Measurements from ENCODE around the gene KIF26A.

The KIF26A gene

DNA sequence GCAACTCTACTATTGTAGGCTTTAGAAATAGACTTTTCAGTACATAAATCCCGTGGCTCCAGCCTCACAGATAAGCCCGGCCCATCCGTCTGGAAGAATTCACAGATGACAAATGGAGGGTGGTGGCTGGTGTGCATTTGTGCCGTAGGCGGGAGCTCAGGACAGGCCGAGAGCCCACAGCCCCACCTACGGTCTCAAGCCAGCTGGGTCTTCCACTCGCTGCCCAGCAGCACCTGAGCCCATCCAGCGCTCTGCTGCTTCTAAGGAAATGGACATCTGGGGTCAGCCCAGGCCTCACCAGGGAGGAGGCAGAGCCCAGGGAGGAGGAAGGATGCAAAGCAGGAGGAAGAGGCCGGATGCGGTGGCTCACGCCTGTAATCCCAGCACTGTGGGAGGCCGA is 72.8 kb downstream of the KIF26A start:
- DNase-seq = no peak

DNA sequence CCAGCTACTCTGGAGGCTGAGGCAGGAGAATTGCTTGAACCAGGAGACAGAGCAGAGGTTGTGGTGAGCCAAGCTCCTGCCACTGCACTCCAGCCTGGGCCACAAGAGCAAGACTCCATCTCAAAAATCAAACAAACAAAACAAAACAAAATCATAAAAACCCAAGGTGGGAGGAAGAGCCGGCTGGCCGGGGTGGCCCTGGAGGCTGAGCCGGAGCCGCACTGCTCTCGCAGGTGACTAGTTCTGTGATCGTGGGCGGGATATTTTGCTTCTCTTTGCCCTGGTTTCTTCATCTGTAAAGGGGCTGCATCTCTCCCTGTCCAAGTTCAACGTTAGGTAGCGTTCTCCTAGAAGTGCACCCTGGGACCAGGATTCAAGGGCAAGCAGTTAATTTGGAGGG is 73.4 kb downstream of the KIF26A start:
- no peak for DNase-seq

DNA sequence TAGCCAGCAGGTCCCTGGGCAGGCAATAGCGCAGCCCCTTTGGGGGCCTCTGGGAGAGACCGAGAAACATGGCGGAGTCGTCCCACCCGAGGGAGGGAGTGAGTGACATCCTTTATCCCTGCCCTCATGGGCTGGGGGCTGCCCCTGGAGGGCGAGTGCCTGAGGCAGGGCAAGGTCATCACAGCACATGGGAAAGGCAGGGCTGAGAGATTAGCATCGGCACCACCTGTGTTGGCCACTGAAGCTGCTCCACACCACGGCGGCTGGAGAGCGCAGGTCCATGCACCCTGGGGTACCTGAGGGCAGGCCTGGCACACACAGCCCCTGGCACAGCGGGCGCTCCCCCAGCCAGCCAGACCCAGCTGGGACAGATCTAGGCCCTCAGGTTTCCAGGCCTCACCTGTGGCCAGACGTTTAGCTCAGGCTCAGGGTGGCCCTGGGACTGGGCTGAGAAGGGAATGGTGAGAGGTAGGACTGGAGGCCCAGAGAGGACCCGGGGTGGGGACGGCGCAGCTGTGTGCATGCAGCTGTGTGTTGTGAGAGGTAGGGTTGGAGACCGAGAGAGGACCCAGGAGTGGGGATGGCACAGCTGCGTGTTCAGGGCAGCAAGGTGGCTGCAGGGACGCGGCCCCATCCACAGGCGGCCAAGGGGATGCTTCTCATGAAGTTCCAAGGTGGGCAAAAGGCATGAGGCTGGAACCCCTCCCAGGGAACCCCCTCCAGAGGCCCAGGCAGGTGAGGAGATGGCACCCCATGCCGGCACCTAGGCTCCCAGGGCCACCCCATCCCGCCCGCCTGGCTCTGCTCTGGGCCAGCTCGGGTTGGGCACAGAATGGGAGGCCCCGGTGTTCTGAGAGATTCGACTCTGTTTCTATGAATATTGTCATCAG is 74.1 kb downstream of the KIF26A start:
- DNase-seq = no peak

DNA sequence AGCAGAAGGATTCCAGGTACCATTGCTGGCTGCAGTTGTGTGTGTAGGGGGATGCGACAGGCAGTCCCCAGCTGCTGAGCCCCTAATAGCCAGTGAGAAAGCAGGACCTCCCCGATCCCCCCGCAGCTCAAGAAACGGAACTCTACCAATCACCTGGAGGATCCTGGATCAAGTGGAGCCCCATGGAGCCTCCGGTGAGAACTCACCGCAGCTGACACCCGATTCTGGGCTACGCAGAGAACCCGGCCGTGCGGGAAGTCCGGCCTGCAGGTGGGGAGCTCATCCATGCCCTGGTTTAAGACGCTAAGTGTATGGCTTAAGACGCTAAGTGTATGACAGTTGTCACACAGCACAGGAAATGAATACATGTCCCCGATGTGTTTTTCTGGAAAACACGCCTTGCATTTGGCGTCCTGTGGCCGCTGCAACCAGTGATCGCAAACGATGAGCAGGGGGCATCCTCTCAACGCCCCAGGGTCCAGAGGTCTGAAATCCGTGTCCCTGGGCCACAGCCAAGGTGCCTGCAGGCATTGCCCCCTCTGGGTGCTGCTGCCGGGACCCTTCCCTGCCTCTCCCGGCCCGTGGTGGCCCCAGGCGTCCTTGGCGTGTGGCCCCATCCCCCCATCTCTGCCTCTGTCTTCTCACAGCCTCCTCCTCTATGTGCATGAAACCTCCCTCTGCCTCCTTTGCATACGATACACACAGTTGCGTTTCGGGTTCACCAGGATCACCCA is 75.1 kb downstream of the KIF26A start:
- no peak for DNase-seq

DNA sequence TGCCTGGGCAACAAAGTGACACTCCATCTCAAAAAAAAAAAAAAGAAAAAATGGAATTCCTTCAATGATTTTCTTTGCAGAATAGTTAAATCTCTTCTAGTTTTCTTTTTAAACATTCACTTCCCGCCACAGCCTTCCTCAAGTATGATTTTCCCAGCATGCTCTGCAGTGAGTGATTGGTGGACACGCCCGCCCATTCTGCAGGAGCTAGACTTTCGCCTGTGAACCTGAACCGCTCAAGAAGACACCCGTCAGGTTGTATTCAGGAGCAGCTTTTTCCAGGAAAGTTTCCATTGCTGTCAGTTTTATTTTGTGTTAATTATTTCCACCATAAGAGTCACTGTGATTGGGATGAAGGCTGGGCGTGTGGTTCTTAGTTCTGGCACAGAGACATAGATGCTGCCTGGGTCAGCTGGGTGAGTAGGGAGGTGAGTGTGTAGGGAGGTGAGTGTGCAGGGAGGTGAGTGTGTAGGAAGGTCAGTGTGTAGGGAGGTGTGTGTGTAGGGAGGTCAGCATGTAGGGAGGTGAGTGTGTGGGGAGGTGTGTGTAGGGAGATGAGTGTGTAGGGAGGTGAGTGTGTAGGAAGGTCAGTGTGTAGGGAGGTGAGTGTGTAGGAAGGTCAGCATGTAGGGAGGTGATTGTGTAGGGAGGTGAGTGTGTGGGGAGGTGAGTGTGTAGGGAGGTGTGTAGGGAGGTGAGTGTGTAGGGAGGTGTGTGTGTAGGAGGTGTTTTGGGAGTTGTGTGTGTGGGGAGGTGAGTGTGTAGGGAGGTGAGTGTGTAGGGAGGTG is 76.2 kb downstream of the KIF26A start:
- no peak for DNase-seq

DNA sequence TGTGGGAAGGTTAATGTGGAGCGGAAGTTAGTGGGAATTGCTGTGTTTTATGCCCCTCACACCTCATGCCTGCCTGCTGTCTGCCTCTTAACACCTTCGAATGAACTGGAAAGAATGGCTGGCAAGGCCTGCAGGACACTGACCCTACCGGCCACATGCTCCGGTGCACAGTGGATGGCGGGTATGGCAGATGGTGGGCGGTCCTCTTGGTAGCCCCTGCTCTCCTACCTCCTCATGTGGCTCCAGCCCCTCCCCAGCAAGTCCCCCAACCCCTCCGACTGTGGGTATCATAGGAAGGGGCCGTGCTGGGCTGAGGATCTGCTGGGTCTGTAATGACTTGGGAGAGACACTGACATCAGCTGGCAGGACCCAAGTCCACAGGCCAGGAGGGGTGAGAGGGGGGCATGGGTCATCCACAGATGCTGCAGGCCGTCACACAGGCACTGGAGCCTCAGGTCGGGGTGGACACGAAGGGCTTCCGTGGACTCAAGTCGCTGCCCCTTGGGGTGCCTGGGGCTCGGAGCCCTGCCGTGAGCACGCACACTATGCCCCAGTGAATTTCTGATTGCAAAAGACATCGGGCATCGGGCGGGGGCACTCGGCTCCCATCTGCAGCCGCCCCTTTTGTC is 77.4 kb downstream of the KIF26A start:
- no peak for DNase-seq

DNA sequence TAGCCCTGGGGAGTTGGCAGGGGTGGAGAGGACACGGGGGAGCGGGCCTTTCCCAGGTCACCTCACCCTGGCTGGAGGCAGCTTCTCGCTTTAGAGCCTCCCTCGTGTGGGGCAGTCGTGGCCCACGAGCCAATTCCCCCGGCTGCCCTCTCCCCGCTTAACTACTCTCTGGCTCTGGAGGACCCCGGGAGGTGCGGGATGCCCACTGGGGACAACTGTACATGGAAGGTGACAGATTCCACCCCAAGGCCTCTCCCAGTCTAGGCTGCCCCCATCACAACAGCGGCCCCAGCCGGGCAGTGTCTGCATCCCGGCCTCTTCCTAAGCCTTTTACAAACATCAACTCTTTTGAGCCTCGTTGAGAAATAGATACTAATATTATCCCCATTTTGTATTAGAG is 78.1 kb downstream of the KIF26A start:
- DNase-seq = no peak

DNA sequence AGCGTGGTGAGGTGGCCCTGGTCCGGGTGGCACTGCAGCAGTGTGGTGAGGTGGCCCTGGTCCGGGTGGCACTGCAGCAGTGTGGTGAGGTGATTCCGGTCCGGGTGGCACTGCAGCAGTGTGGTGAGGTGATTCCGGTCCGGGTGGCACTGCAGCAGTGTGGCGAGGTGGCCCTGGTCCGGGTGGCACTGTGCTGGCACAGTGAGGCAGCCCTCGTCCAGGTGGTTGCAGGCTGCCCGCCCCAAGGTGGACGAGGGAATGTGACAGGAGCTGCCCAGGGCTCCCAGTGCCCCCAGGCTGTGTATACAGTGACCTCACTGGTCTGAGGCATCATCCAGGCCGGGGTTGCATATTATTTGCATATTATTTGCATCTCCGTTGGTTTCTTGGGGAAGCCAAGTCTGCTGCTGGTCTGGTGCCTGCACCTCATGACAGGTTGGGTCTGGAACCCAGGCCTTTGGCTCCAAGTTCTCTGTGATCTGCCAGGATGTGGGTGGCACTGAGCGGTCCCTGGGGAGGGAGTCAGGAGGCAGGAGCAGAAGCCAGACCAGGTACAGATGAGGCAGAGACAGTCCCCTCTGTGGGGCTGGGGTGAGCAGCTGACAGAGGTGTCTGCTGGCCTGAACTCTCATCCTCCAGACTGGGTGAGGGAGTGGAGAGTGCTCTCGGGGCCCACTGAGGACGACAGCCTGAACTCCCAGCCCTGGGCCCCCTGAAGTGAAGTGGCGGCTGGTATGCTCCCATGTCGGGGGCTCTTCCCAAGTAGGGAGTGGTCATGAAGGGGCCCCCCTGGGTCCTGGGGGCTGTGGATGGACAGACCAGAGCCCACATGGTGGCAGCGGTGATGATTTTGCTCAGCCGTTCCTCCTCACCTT is 79.3 kb downstream of the KIF26A start:
- no peak for DNase-seq

DNA sequence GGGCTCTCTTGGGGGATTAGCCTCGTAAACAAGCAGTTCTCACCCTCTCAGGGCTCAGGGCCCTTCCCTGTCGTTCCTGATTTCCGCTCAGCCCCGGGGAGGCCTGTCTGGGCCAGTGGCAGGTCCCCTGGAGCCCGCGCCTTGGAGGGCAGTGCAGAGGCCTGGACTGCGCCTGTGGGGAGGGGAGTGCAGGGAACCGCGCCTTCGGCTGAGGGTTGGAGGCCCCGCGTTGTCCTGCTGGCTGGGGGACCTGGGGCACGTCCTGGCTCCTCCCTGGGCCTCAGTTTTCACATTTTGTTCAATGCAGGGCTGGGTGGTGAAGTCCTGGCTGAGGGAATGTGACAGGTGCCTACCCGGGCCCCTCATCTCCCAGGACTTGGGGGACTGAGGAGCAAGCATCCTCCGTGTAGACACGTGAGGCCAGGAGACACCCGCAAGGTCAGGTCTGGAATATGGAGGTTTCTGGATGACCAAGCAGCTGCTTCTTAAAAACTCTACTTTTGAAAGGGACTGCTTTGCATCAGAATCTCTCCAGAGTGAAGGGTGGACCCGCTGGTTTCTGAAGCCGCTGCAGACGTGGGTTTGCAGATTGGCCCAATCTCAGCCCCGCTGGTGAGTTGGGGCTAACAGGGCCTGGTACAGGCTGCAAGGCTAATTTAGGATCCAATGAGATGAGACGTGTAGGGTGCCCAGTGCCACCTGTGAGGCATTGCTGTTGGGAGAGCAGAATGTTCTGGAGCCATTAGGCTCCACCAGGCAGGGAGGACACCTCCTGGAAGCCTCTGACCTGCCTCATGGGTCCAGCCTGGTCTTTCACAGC is 80.2 kb downstream of the KIF26A start:
- DNase-seq = no peak

DNA sequence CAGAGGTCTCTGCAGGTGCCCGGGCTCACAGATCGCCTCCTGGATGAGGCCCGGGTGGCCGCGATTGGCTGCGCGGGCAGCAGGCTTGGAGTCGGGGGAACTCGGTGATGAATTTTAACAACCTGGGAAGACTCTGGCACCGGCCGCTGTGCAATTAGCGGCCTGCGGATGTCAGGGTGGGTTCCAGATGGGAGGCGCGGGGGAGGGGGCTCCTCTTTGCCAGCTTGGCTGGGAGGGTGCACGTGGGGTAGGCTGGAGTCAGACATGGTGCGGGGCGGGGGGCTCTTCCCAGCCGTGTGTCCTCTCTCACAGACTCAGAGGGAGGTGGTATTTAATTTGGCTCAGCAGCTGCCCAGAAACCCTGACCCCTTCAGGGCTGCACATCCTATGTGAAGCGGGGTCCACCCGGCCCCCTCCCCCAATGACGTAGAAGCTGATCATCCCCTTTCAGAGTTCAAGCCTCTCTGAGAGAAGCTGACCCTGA is 81.4 kb downstream of the KIF26A start:
- no peak for DNase-seq

DNA sequence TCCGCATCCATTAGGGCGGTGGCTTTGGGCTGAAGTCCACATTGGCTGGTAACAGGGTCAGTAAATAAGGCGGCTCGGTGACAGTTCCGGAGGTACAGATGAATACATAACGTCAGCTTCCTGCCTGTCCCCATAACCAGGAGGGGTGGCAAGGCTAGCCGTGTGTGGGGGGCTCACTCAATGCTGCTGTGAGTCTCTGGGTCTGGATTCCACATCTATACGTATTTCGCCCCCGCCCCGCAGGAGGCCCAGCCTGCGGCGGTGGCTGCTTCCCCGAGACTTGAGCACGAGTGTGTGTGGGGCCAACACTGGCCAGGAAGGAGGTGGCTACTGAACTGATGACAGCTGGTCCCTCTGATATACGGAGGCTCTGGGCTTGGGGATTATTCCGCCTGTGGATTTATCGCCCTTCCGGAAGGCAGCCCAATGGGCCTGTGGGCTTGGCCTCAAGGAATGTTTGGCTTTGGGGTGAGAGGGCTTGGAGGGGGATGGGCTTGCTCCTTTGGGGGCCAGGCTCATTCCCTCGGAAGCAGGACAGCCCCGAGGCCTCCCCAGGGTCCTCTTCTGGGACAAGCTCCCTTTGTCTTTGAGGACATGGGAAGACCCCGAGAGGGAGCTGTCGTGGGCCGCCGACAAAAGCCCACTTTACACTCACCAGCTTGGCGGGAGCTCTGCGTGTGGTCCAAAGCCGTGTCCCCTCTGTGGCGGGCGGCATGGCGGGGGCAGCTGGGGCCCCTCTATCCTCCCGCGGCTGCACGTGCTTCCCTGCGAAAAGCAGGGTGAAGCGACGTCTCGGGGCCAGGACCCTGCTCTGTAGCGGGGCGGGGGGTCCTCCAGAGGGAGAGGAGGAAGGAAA is 82.1 kb downstream of the KIF26A start:
- no peak for DNase-seq

DNA sequence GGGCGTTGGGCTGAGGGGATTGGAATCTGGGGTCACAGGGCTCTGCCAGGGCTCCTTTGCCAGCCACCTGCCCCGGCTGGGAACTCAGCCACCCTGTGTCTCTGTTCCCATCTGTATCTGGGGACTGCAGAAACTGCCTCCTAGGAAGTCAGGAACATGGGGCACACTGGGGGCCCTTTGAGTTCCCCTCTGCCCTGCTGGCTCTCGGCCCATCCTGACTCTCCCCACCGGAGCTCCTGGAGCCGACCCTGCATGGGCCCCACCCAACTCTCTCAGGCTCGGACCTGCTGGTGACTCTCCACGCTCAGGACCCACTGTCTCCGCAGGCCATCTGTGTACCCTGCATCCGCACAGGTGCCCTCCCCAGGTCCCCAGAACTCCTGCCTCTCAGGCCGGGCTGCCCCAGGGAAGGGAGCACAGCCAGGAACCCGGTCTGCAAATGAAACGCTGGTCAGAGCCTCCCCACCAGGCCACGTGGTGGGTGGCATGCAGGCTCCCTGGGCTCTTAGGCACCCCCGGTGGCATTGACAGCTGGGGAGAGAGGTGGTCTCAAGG is 82.8 kb downstream of the KIF26A start:
- DNase-seq = no peak

DNA sequence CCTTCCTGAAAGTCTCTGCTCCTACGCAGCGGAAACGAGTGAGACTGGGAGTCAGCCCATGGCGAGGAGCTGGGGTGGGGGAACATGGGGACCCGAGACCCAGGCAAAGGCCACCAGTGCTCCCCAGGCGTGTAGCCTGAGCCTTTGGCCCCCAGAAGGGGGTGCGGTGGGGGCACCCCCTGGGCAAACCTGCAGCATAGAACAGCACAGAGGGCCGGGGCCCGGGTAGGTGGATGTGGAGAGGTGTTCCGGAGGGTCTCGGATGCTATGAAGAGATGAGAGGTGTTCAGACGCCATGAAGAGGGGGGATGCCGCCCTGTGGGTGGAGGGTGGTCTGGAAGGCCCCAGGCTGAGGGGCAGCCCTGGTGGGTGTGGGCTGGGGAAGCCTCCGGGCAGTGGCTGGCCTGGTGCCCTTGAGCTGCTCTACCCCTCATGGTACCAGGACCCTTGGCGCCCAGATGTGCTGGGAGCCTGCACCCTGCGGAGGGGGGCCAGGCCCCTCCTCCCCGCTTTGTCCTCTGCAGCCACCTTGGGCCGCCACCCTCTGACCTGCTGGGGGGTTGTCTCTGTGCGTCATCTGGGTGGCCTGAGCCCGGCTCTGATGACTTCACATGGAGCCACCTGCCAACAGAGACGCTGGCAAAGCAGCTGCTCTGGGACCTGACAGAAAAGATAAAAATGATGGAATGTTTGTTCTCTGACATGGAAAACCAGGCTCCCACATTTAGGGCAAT is 83.4 kb downstream of the KIF26A start:
- DNase-seq = no peak

DNA sequence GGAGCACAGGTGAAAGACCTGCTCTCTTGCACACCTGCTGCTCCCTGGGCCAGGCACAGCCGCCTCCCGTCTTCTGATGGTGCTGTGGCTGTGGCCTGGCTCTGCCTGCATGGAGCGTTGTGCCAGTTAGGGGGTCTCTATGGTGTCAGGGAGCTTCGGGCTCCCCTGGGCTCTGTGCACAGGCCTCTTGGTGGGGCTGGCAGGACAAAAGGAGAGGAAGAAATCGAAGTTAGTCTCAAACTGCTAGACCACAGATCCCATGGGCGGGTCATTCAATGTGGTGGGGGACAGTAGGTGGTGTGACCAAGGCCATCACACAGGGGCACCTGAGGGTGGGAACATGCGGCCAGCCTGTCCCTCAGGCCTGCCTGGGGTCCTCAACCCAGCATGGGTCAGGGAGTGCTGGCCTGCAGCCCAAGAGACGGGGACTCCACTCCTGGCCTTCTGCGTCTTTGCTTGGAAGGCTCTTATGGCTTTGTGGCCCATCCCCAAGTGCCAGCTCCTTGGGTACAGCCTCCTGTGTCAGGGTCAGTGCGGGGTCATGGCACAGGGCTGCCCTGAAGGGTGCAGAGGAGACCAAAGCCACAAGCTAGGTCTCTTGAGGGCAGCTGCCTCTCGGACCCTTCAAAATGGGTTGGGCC is 84.1 kb downstream of the KIF26A start:
- no peak for DNase-seq

DNA sequence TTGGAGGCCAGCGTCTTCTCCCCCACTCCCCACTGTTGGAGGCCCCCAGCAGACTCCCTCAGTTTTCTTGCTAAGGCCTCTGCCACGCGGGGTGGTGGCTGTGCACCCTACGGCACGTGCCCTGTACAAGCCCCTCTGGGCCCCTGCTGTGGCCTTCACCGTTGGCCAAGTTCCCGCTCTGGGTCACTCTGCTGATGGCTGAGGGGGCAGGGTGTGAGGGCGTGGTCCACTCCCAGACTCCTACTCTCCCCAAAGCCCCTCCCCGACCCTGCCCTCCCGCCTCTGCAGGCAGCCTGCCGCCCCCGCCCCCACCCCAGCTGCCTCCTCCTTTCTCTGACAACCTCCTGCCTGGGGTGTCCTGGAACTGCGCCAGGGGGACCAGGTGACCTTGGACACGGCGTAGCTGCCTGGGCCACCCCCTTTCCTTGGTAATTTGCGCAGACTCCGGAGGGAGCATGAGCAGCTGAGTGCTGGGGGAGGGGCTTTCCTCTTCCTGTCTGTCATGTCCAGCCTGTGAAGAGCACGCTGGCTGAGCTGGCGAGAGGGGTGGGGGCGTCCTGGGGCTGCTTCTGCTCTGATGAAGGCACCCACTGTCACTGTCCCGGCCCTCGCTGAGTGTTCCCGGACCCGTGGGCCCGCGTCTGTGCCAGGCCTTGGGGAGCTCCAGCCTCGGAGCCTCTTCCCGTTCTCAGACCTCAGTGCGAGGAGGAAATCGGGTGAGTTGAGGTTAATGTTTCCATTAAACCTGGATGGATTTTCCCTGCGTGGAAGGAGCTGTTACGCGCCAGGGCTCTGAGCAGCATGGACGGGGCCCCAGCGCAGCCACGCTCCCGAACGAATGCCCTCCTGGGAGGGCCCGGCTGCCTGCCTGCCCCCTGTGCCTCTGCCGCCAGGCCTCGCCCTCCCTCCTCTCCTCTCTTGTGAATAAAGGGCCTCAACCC is 85.0 kb downstream of the KIF26A start:
- DNase-seq = peak; percentile 13

DNA sequence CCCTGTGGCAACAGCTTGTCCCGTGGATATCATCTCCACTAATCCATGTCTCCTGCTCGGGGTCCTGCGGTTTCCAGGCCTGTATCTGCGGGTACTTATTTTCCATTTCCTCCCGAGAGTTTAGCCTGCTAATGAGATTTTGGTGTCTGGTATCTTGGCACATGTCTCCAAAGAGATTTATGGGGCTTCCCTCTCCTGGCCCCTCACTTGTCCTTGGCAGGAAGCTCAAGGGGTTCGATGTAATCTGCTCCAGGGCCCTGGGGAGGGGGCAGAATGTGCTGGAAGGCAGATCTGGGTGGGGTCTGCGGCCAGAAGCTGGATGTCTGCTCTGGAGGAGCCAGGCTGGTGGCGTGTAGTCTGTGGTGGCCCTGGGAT is 85.7 kb downstream of the KIF26A start:
- no peak for DNase-seq

All from fibroblast of skin of abdomen (primary cell).